PFSK-1 (cell line): ENCODE results near the gene PRKAA1.

Source experiments
- POLR2AphosphoS5 ChIP-seq: IDR thresholded peaks from 2 replicates; pipeline ENCODE4 v1.6.1; 2012; ENCODE audit warnings: low read depth, mild to moderate bottlenecking, control low read depth, low read length, moderate library complexity
- REST ChIP-seq, 2 experiments: IDR thresholded peaks; 2 replicates each; pipeline versions ENCODE4 v1.6.1 to v1.8.0; 2011 to 2012; ENCODE audit warnings: low read depth in 2 of 2, low read length in 2 of 2, control low read depth in 1 of 2, inconsistent platforms in 1 of 2, mild to moderate bottlenecking in 1 of 2, moderate library complexity in 1 of 2; ENCODE audit not compliant: insufficient read depth in 1 of 2
- SIN3A ChIP-seq: IDR thresholded peaks from 2 replicates; pipeline ENCODE4 v1.6.1; 2012; ENCODE audit warnings: mild to moderate bottlenecking, low read length, moderate library complexity, borderline replicate concordance; ENCODE audit not compliant: insufficient read depth
- TAF1 ChIP-seq: IDR thresholded peaks from 2 replicates; pipeline ENCODE4 v1.6.1; 2012; ENCODE audit warnings: low read length, control low read depth, borderline replicate concordance; ENCODE audit not compliant: insufficient read depth

DNA sequence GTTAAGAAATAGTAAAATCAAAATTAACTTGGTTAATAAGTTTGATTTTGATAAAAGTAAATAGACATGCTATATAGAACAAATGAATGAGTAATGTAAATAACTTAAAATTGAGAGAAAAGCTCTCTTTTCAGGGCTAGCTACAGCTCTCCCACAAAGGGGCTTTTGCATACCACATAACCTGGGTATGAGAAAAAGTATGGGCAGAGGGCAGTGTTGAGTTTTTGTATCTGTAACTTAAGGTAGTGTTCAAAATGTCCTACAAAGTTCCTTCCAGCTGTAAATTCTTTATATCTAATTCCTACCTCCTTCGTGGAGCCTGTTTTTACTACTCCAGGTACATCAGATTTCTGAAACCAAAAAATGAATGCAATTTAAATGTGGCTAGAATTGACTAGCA is 23.6 kb downstream of the PRKAA1 start:
- no peak for TF ChIP-seq POLR2AphosphoS5
- TF ChIP-seq TAF1 = no peak
- no peak for TF ChIP-seq SIN3A
- no peak for TF ChIP-seq REST (IDR thresholded peaks at IDR 0.05; ENCODE audit: insufficient read depth in 1 of 2, low read depth in 2 of 2, low read length in 2 of 2)
